Pancreas (tissue), 10 donors: ENCODE measurements around the gene LDLRAD4. TPM values are rescaled to one million over a fixed set of nuclear protein-coding genes. Genes with fewer than 3 reads are reported as not detected.

Experiments used
- ATAC-seq, 4 donors: fragments of 200-7000 bp; cut with Tn5 transposase; one replicate each; pipeline versions ENCODE4 v1.8.0 to v1.9.1; 2020; ENCODE audit warnings: mild to moderate bottlenecking in 4 of 4, moderate library complexity in 4 of 4
- DNase-seq, 6 donors: peaks; one replicate each; pipeline ENCODE4 v3.0.0-alpha.2; 2020
- FAIRE-seq: peaks from 2 replicates; lab custom pipeline; 2012; peaks lifted over from hg19 to GRCh38; lab: Jason Lieb, UNC
- H3K27ac ChIP-seq, 4 donors: fragments of 200-600 bp; sonication (generic); 1 replicate in 3 of 4; 2 replicates in 1 of 4; pipeline versions ENCODE4 v1.5.0 to v1.8.0; 2020
- H3K27me3 ChIP-seq, 4 donors: fragments of 200-600 bp; one replicate each; pipeline ENCODE4 v1.8.0; 2021
- H3K36me3 ChIP-seq, 3 donors: fragments of 200-600 bp; sonication (generic) in 1 of 3; one replicate each; pipeline versions ENCODE4 v1.5.0 to v1.8.0; 2020 to 2021
- H3K4me1 ChIP-seq, 3 donors: fragments of 200-600 bp; one replicate each; pipeline ENCODE4 v1.8.0; 2021
- H3K4me3 ChIP-seq, 4 donors: fragments of 200-600 bp; sonication (generic) in 2 of 4; one replicate each; pipeline versions ENCODE4 v1.5.0 to v1.8.0; 2020 to 2021
- H3K9me3 ChIP-seq, 4 donors: fragments of 200-600 bp; one replicate each; pipeline ENCODE4 v1.8.0; 2021
- CTCF ChIP-seq, 4 donors: fragments of 200-600 bp; sonication (generic) in 3 of 4; IDR thresholded peaks; one replicate each; pipeline versions ENCODE4 v1.5.0 to v1.8.0; 2021; ENCODE audit warnings: antibody characterized with exemption in 4 of 4
- WGBS, 2 donors: extraction: QIAGEN DNeasy Blood & Tissue Kit; methylation state at CpG; one replicate each; pipeline ENCODE4 v1.1.7; 2013; 5-methylcytosine and 5-hydroxymethylcytosine counted together
- intact Hi-C, 3 donors: fragments of 100-400 bp; cut with DNase I; formaldehyde crosslinking; loops; one replicate each; pipeline versions ENCODE4 v1.11.1 to v1.14.2; 2022
- polyA plus RNA-seq, 2 donors: library from polyadenylated mRNA; stranded (reverse); fragments of 200-250 nt; gene quantifications; one replicate each; pipeline ENCODE4 v1.2.3, GENCODE V29; 2013
- total RNA-seq, 6 donors: library from RNA; stranded (reverse); fragmentation: NEBNext Ultra II Directional in 4 of 6; extraction: Animal tissue kit (Norgen Biotek cat#: 25700) in 4 of 6; gene quantifications; one replicate each; pipeline versions ENCODE4 v1.2.1 to v1.2.4, GENCODE V29; 2021 to 2023
- donor health status: healthy with polysubstance abuse.
- donor health status: DM: no; HTN: no; CAD: no; lungs with moderate emphysema.
- donor health status: DM: no; HTN: no; CAD: no.
- donor health status: control.
- donor health status: control.
- donor health status: Bipolar disorder and iron deficiency.
- donor health status: DM: yes; HTN: yes; CAD: no.
- donor health status: DM: no; HTN: no; CAD: no.
- donor health status: DM: no; HTN: no; CAD: no.
- donor health status: DM: yes; HTN: yes; CAD: no.

LDLRAD4 gene
- total and polyA plus RNA-seq, 8 donors: 2.5 to 21.8 (median 5.7) TPM

DNA sequence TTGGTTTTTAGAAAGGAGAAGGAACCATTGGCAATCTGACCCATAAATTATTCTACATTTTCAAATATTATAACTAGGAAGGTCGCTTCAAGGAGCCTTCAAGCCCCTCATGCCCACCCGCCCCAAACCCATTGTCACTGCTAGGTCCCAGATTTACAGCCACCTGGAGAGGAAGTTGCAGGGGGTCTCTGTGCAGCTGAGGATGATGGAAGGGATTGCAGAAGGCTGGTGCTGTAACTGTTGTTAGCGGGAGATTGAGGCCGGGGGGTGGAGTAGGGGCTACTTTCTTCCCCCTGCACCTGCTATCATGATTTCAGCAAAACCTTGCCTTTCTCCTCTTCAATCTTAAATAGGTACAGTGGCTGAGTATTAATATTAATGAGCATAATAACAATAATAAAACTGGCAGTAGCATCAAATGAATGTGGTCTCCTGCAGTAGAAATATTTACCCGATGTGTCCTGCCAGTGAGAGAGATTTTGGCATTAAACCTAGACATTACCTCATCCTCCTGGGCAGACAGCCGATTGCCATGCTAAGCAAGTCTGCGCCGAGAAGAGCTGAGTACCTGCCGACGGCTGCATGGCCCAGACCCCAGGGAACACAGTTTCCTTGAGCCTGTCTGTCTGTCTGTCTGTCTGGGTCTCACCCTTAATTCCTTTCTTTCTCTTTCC lies 282.4 kb downstream of the LDLRAD4 start:
- H3K9me3 ChIP-seq: no peaks in the 10 kb centered on the region
- 23 to 30% methylated on average over 10 of the region's 10 CpGs for WGBS, 2 donors
- intact Hi-C loops: no loop called here
- no peak for TF ChIP-seq CTCF (IDR thresholded peaks at IDR 0.05)
- peaks cover 0 to 7% (median 4%) of the 10 kb centered on the region in 3 donors for H3K4me1 ChIP-seq
- ATAC-seq: peak; percentile 97 to 99 (median 98)
- no peaks in the 10 kb centered on the region for H3K27me3 ChIP-seq
- peak overlapping the region in 2 of 4 donors; percentile 5 to 10 for H3K4me3 ChIP-seq
- peak overlapping the region in 3 of 4 donors; percentile 6 to 82 (median 76) for H3K27ac ChIP-seq
- DNase-seq: peak; percentile 67 to 84 (median 77)
- H3K36me3 ChIP-seq: no peaks in the 10 kb centered on the region
- no peak for FAIRE-seq

DNA sequence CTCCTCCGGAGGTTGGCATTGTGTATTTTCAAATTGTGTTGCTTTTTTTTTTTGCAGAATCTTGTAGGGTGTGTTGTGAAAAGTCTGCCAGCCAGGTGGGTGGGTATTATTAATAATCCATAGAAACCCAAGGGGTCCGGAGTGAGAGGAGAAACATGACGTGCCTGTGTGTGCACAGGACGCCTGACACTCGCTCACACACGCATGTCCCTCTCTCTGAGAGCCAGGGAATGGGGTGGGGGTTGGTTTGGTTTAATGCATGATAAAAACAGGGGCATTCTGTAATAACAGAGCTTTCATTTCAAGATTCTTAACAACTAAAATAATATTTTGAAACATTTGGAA lies 283.0 kb downstream of the LDLRAD4 start:
- 27 to 37% methylated on average over 6 of the region's 6 CpGs for WGBS, 2 donors
- Histone ChIP-seq H3K4me1 (peaks cover 0 to 7% (median 4%) of the 10 kb centered on the region in 3 donors), H3K9me3 (no peaks in the 10 kb centered on the region), H3K27me3 (no peaks in the 10 kb centered on the region), H3K27ac (peak overlapping the region in 3 of 4 donors; percentile 6 to 82 (median 76)), H3K4me3 (peak overlapping the region in 2 of 4 donors; percentile 5 to 10), H3K36me3 (no peaks in the 10 kb centered on the region)
- no peak for FAIRE-seq
- TF ChIP-seq CTCF (IDR thresholded peaks at IDR 0.05): no peak
- intact Hi-C loops: no loop called here
- DNase-seq: no peak
- ATAC-seq: peak; percentile 8 to 56 (median 38)

GRCh38 chr18:13501891-13502290 lies 283.3 kb downstream of the LDLRAD4 start:
- H3K36me3 ChIP-seq: no peaks in the 10 kb centered on the region
- H3K4me3 ChIP-seq: peak overlapping the region in 2 of 4 donors; percentile 5 to 10
- peaks cover 0 to 7% (median 4%) of the 10 kb centered on the region in 3 donors for H3K4me1 ChIP-seq
- intact Hi-C loops: no loop called here
- H3K27ac ChIP-seq: peak overlapping the region in 3 of 4 donors; percentile 6 to 82 (median 76)
- H3K27me3 ChIP-seq: no peaks in the 10 kb centered on the region
- no peak for DNase-seq
- no peaks in the 10 kb centered on the region for H3K9me3 ChIP-seq
- TF ChIP-seq CTCF (IDR thresholded peaks at IDR 0.05): no peak
- 66 to 67% methylated on average over 8 of the region's 8 CpGs for WGBS, 2 donors
- peak; percentile 13 to 56 (median 26) for ATAC-seq
- no peak for FAIRE-seq

GRCh38 chr18:13502585-13502984 lies 284.0 kb downstream of the LDLRAD4 start:
- no peaks in the 10 kb centered on the region for H3K27me3 ChIP-seq
- TF ChIP-seq CTCF (IDR thresholded peaks at IDR 0.05): no peak
- H3K4me1 ChIP-seq: peaks cover 0 to 7% (median 4%) of the 10 kb centered on the region in 3 donors
- no peak overlapping the region for H3K4me3 ChIP-seq
- no peaks in the 10 kb centered on the region for H3K9me3 ChIP-seq
- intact Hi-C loops: no loop called here
- 79 to 84% methylated on average over 8 of the region's 8 CpGs for WGBS, 2 donors
- no peak for DNase-seq
- no peaks in the 10 kb centered on the region for H3K36me3 ChIP-seq
- ATAC-seq: peak in 2 of 4 donors; percentile 8 to 11
- FAIRE-seq: no peak
- no peak overlapping the region for H3K27ac ChIP-seq

- H3K27ac ChIP-seq: no peak overlapping the region
- ATAC-seq (no peak), DNase-seq (no peak), FAIRE-seq (no peak)
- peaks cover 0 to 7% (median 4%) of the 10 kb centered on the region in 3 donors for H3K4me1 ChIP-seq
- no peaks in the 10 kb centered on the region for H3K36me3 ChIP-seq
- no peaks in the 10 kb centered on the region for H3K9me3 ChIP-seq
- no peaks in the 10 kb centered on the region for H3K27me3 ChIP-seq
- intact Hi-C loops: no loop called here
- TF ChIP-seq CTCF (IDR thresholded peaks at IDR 0.05): no peak
- 78 to 80% methylated on average over 6 of the region's 6 CpGs for WGBS, 2 donors
- no peak overlapping the region for H3K4me3 ChIP-seq
These were observed 285.3 kb downstream of the LDLRAD4 start for GRCh38 chr18:13503836-13504235.
